GM12878 (cell line): ENCODE results near the gene TNS4. TPM values are rescaled to one million over a fixed set of nuclear protein-coding genes. Genes with fewer than 3 reads are reported as not detected.

ENCODE experiments used
- ATAC-seq: fragments of 200-7000 bp; cut with Tn5 transposase; 3 replicates; pipeline ENCODE4 v1.9.1; 2020; ENCODE audit warnings: mild to moderate bottlenecking, moderate library complexity
- BruUV-seq: library from RNA; stranded (reverse); fragments of 400-500 nt; replicated peaks from 2 replicates; lab custom pipeline; 2021; lab: Mats Ljungman, UMichigan
- CTCF ChIA-PET: fragments of 300-600 bp; sonication (Branson Sonifier 250); formaldehyde crosslinking; extraction: SDS; loops from one replicate; lab custom pipeline; 2021; ENCODE audit warnings: inconsistent platforms; lab: Yijun Ruan, JAX
- POLR2A ChIA-PET: fragments of 350-600 bp; formaldehyde crosslinking; extraction: SDS; loops from one replicate; lab custom pipeline; 2021; ENCODE audit warnings: inconsistent platforms; lab: Charles Lee
- RAD21 ChIA-PET: fragments of 300-600 bp; sonication (Branson Sonifier 250); formaldehyde crosslinking; loops from one replicate; lab custom pipeline; 2023; ENCODE audit warnings: antibody characterized with exemption; ENCODE audit not compliant: unreplicated experiment; lab: Charles Lee
- SMC1A ChIA-PET: fragments of 300-600 bp; sonication (Branson Sonifier 250); formaldehyde crosslinking; loops from one replicate; lab custom pipeline; 2023; ENCODE audit not compliant: unreplicated experiment, uncharacterized antibody; lab: Charles Lee
- DNase-seq: peaks from one replicate; pipeline ENCODE4 v3.0.0-alpha.2; 2011; ENCODE audit warnings: low read depth, low spot score
- FAIRE-seq: peaks from 3 replicates; lab custom pipeline; 2011; peaks lifted over from hg19 to GRCh38; lab: Jason Lieb, UNC
- H2AFZ ChIP-seq: 2 replicates; pipeline ENCODE4 v1.6.0; 2011; ENCODE audit warnings: low read depth, low read length, control low read depth; ENCODE audit not compliant: control insufficient read depth
- H3K27ac ChIP-seq: 2 replicates; pipeline ENCODE4 v1.5.1; 2011; ENCODE audit warnings: control low read depth; ENCODE audit not compliant: control insufficient read depth, insufficient read depth
- H3K27me3 ChIP-seq, 2 experiments: replicated peaks in 1 of 2; 2 replicates each; pipeline versions ENCODE4 v1.6.0 to v1.6.1; 2011; ENCODE audit warnings: low read length in 1 of 2; ENCODE audit not compliant: control insufficient read depth in 2 of 2, insufficient read depth in 2 of 2
- H3K36me3 ChIP-seq, 2 experiments: 2 replicates each; pipeline ENCODE4 v1.5.1; 2011; ENCODE audit warnings: low read length in 1 of 2; ENCODE audit not compliant: control insufficient read depth in 2 of 2, insufficient read depth in 2 of 2
- H3K4me1 ChIP-seq: 2 replicates; pipeline ENCODE4 v1.6.1; 2011; ENCODE audit warnings: mild to moderate bottlenecking, low read length, moderate library complexity, mixed read lengths; ENCODE audit not compliant: control insufficient read depth, insufficient read depth
- H3K4me2 ChIP-seq: 2 replicates; pipeline ENCODE4 v1.6.0; 2011; ENCODE audit warnings: control low read depth; ENCODE audit not compliant: control insufficient read depth, insufficient read depth
- H3K4me3 ChIP-seq: fragments of 200-600 bp; sonication (generic); 2 replicates; pipeline ENCODE4 v1.5.1; 2016
- H3K79me2 ChIP-seq: 2 replicates; pipeline ENCODE4 v1.6.0; 2011; ENCODE audit warnings: low read length; ENCODE audit not compliant: control insufficient read depth, insufficient read depth
- H3K9ac ChIP-seq: 2 replicates; pipeline ENCODE4 v1.8.0; 2011; ENCODE audit warnings: low read length, control low read depth, mixed read lengths; ENCODE audit not compliant: control insufficient read depth, insufficient read depth
- H3K9me3 ChIP-seq: replicated peaks from 3 replicates; pipeline ENCODE4 v1.5.1; 2011; ENCODE audit warnings: mild to moderate bottlenecking, low read length; ENCODE audit not compliant: control insufficient read depth, insufficient read depth
- H4K20me1 ChIP-seq: 2 replicates; pipeline ENCODE4 v1.6.0; 2011; ENCODE audit not compliant: control insufficient read depth, insufficient read depth
- CEBPB ChIP-seq, 2 experiments: fragments of 150-350 bp in 1 of 2; IDR thresholded peaks; 2 replicates each; pipeline ENCODE4 v1.6.1; 2012 to 2014; ENCODE audit warnings: low read depth in 2 of 2, low read length in 2 of 2, borderline replicate concordance in 1 of 2, inconsistent platforms in 1 of 2
- ELK1 ChIP-seq: IDR thresholded peaks from 2 replicates; pipeline ENCODE4 v1.6.1; 2012; ENCODE audit warnings: low read depth, low read length, improper control_type of control experiment
- ESRRA ChIP-seq: IDR thresholded peaks from 2 replicates; pipeline ENCODE4 v1.6.1; 2012; ENCODE audit warnings: mild to moderate bottlenecking, low read length, improper control_type of control experiment
- EZH2 ChIP-seq: IDR thresholded peaks from 2 replicates; pipeline ENCODE4 v1.6.1; 2012; ENCODE audit warnings: low read depth, mild to moderate bottlenecking, control low read depth, inconsistent platforms, low read length, borderline replicate concordance; ENCODE audit not compliant: control insufficient read depth
- JUNB ChIP-seq: IDR thresholded peaks from 2 replicates; pipeline ENCODE4 v1.6.1; 2016; ENCODE audit warnings: antibody characterized with exemption, mild to moderate bottlenecking
- KAT2A ChIP-seq: conservative IDR thresholded peaks from 2 replicates; pipeline ENCODE4 v1.6.1; 2011; ENCODE audit warnings: low read depth, low read length; ENCODE audit not compliant: control insufficient read depth
- MTA3 ChIP-seq: IDR thresholded peaks from 2 replicates; pipeline ENCODE4 v1.6.1; 2012; ENCODE audit warnings: low read length, inconsistent platforms, borderline replicate concordance
- POLR2A ChIP-seq: IDR thresholded peaks from 2 replicates; pipeline ENCODE4 v1.6.1; 2011; ENCODE audit warnings: low read depth, mild to moderate bottlenecking, low read length
- SPI1 ChIP-seq: IDR thresholded peaks from 2 replicates; pipeline ENCODE4 v1.6.1; 2011; ENCODE audit warnings: low read depth, mild to moderate bottlenecking, low read length, moderate library complexity, borderline replicate concordance; ENCODE audit not compliant: insufficient read depth
- ZNF24 ChIP-seq: fragments of 450-650 bp; IDR thresholded peaks from 2 replicates; pipeline ENCODE4 v1.6.1; 2017; ENCODE audit warnings: antibody characterized with exemption, mild to moderate bottlenecking
- ZNF622 ChIP-seq: fragments of 450-650 bp; IDR thresholded peaks from 2 replicates; pipeline ENCODE4 v1.6.1; 2017; ENCODE audit warnings: mild to moderate bottlenecking, inconsistent platforms
- WGBS: methylation state at CpG from one replicate; pipeline ENCODE4 v1.1.6; 2016; ENCODE audit warnings: low lambda C conversion rate; ENCODE audit not compliant: insufficient replicate concordance, insufficient coverage; ENCODE audit errors: missing lambda C conversion rate; 5-methylcytosine and 5-hydroxymethylcytosine counted together
- in situ Hi-C: fragments of 300-500 bp; cut with MboI; formaldehyde crosslinking; loops from 9 replicates; pipeline ENCODE4 v1.14.3; 2018; ENCODE audit warnings: mixed read lengths
- intact Hi-C: fragments of 100-400 bp; cut with micrococcal nuclease; formaldehyde crosslinking; loops from one replicate; pipeline ENCODE4 v1.14.2; 2022; ENCODE audit not compliant: unreplicated experiment
- polyA plus RNA-seq, 11 experiments: library from polyadenylated mRNA; depleted of rRNA in 4 of 11; unstranded in 6 of 11; stranded (reverse) in 5 of 11; fragments of >200 nt; fragmentation: Nextera tagmentation in 4 of 11; fragmentation: Illumina TruSeq in 1 of 11; extraction: Ambion mirVana in 4 of 11; extraction: Trizol in 1 of 11; gene quantifications; 1 replicate in 1 of 11; 2 replicates in 10 of 11; pipeline versions ENCODE4 v1.2.1 to v1.2.3, GENCODE V29; 2011 to 2016; ENCODE audit warnings: inconsistent platforms in 2 of 11, missing spikeins in 2 of 11, low read depth in 1 of 11
- total RNA-seq, 4 experiments: library from RNA; depleted of rRNA in 3 of 4; stranded (reverse); fragments of >200 nt in 3 of 4; fragmentation: Illumina TruSeq in 1 of 4; extraction: Trizol in 1 of 4; gene quantifications; 2 replicates each; pipeline versions ENCODE4 v1.2.1 to v1.2.3, GENCODE V29; 2013 to 2021
- TF ChIP-seq, protein P1 (sequence below): IDR thresholded peaks from 2 replicates; pipeline ENCODE4 v1.6.1; 2012; ENCODE audit warnings: low read depth, low read length, improper control_type of control experiment
- TF ChIP-seq, protein P2 (sequence below): IDR thresholded peaks from 2 replicates; pipeline ENCODE4 v1.6.1; 2012; ENCODE audit warnings: improper control_type of control experiment, low read depth, low read length; ENCODE audit not compliant: insufficient replicate concordance

The TNS4 gene
- total and polyA plus RNA-seq, 10 of the 15 experiments (the other 5 are each of a cell fraction or from before 2014, with no cell fraction given) = 0.10 to 0.90 (median 0.68) TPM; not detected in 2

DNA sequence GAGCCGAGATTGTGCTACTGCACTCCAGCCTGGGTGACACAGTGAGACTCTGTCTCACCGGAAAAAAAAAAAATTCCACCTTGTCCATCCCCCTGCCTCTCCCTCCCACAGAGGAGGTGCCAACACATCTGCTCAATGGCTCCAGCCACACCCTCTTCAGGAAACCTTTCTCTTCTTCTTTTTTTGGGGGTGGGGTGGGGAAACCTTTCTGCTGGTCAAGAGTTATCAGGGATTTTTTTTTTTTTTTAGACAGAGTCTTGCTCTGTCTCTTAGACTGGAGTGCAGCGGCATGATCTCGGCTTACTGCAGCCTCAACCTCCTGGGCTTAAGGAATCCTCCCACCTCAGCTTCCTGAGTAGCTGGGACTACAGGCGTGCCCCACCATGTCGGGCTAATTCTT is 18.7 kb downstream of the TNS4 start:
- TF ChIP-seq ZNF622 (no peak), EZH2 (no peak), SPI1 (no peak), CEBPB (IDR thresholded peaks at IDR 0.05; ENCODE audit: borderline replicate concordance in 1 of 2, low read depth in 2 of 2, low read length in 2 of 2) (no peak), MTA3 (no peak), POLR2A (no peak), ZNF24 (no peak), JUNB (no peak), ESRRA (no peak), ELK1 (no peak), KAT2A (no peak)
- TF ChIP-seq, protein P1, sequence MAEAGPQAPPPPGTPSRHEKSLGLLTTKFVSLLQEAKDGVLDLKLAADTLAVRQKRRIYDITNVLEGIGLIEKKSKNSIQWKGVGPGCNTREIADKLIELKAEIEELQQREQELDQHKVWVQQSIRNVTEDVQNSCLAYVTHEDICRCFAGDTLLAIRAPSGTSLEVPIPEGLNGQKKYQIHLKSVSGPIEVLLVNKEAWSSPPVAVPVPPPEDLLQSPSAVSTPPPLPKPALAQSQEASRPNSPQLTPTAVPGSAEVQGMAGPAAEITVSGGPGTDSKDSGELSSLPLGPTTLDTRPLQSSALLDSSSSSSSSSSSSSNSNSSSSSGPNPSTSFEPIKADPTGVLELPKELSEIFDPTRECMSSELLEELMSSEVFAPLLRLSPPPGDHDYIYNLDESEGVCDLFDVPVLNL = no peak
- TF ChIP-seq, protein P2, sequence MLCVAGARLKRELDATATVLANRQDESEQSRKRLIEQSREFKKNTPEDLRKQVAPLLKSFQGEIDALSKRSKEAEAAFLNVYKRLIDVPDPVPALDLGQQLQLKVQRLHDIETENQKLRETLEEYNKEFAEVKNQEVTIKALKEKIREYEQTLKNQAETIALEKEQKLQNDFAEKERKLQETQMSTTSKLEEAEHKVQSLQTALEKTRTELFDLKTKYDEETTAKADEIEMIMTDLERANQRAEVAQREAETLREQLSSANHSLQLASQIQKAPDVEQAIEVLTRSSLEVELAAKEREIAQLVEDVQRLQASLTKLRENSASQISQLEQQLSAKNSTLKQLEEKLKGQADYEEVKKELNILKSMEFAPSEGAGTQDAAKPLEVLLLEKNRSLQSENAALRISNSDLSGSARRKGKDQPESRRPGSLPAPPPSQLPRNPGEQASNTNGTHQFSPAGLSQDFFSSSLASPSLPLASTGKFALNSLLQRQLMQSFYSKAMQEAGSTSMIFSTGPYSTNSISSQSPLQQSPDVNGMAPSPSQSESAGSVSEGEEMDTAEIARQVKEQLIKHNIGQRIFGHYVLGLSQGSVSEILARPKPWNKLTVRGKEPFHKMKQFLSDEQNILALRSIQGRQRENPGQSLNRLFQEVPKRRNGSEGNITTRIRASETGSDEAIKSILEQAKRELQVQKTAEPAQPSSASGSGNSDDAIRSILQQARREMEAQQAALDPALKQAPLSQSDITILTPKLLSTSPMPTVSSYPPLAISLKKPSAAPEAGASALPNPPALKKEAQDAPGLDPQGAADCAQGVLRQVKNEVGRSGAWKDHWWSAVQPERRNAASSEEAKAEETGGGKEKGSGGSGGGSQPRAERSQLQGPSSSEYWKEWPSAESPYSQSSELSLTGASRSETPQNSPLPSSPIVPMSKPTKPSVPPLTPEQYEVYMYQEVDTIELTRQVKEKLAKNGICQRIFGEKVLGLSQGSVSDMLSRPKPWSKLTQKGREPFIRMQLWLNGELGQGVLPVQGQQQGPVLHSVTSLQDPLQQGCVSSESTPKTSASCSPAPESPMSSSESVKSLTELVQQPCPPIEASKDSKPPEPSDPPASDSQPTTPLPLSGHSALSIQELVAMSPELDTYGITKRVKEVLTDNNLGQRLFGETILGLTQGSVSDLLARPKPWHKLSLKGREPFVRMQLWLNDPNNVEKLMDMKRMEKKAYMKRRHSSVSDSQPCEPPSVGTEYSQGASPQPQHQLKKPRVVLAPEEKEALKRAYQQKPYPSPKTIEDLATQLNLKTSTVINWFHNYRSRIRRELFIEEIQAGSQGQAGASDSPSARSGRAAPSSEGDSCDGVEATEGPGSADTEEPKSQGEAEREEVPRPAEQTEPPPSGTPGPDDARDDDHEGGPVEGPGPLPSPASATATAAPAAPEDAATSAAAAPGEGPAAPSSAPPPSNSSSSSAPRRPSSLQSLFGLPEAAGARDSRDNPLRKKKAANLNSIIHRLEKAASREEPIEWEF = no peak
- TF ChIP-seq, all 136 proteins: peak for 0
- Histone ChIP-seq H3K27ac (no peak overlapping the region), H3K4me1 (peaks cover 15% of the 10 kb centered on the region), H4K20me1 (no peaks in the 10 kb centered on the region), H2AFZ (no peak overlapping the region), H3K9me3 (no peaks in the 10 kb centered on the region; the same call in 2 of the 3 replicates), H3K4me3 (no peak overlapping the region), H3K27me3 (peaks cover 0 to 2% of the 10 kb centered on the region in 2 experiments; a peak in 1 of 4 replicates), H3K79me2 (no peaks in the 10 kb centered on the region), H3K36me3 (no peaks in the 10 kb centered on the region), H3K4me2 (no peak overlapping the region), H3K9ac (no peak overlapping the region)
- DNase-seq = no peak
- intact Hi-C loops = no loop called here
- 78% methylated on average over 6 of the region's 6 CpGs for WGBS
- CTCF ChIA-PET = interaction anchor here (1.2 to 3.5 kb wide), 2 partner anchors 13 to 50 kb away, joined by 3 to 13 read pairs; no protein-coding TSS in a partner anchor
- FAIRE-seq = no peak
- SMC1A ChIA-PET = interaction anchor here (7.6 kb wide), 1 partner anchor 50 kb away, joined by 108 read pairs; no protein-coding TSS in a partner anchor
- no peak for ATAC-seq
- POLR2A ChIA-PET = interaction anchor here (0.6 to 1.7 kb wide), 4 partner anchors 12 to 265 kb away, joined by 3 to 5 read pairs (median 4); partner anchors contain the start of gene IGFBP4
- no TSS peak for BruUV-seq
- in situ Hi-C loops = no loop called here
- RAD21 ChIA-PET = interaction anchor here (0.9 to 1.5 kb wide), 2 partner anchors 14 to 65 kb away, joined by 3 to 4 read pairs; partner anchors contain the start of gene TOP2A
